Measurements from ENCODE around the gene TST. TPM values are rescaled to one million over a fixed set of nuclear protein-coding genes. Genes with fewer than 3 reads are reported as not detected.
A peak's percentile ranks its signal among the peaks of the same experiment; 100 is the strongest.

The TST gene
- polyA plus RNA-seq, 2 of the 4 experiments (the other 2 are of a cell fraction) = 43.2 to 50.1 TPM

DNA sequence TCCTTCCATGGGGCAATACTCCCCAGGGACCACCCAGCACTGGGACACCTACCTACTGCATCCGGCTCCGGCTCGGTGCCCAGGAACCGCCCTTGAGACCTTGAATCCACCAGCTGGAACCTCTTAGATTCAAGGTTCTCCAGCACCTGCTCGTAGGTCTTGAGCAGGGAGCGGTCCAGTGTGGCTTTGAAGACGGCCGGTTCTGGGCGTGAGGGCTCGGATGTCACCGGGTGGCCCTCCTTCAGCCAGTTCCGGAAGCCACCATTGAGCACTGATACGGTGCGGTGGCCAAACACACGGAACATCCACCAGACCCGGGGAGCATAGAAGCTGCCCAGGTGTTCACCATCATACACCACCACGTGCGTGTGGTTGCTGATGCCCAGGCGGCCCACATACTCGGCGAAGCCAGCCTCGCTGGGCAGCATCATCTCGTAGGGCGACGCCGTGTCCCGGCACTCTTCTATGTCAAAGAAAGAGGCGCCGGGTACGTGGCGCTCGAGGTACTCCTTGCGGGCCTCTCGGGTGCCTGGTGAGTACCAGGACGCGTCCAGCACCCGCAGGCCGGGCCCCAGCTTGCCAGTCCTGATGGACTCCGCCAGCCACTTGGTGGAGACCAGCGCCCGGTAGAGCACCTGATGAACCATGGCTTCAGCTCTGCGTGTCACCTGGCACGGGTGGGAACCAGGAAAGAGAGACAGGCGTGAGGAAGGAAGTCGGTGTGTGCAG lies 997 bp downstream of the TST start:
- H3K9me3 ChIP-seq = no peaks in the 10 kb centered on the region
- TF ChIP-seq CBX8 (IDR thresholded peaks at IDR 0.05) (no peak), CEBPB (IDR thresholded peaks at IDR 0.05) (no peak), CHD2 (IDR thresholded peaks at IDR 0.05; ENCODE audit: low read length, partially characterized antibody) (no peak), ZC3H11A (IDR thresholded peaks at IDR 0.05) (no peak), CHD4 (IDR thresholded peaks at IDR 0.05; ENCODE audit: borderline replicate concordance) (no peak)
- TF ChIP-seq, protein P1, sequence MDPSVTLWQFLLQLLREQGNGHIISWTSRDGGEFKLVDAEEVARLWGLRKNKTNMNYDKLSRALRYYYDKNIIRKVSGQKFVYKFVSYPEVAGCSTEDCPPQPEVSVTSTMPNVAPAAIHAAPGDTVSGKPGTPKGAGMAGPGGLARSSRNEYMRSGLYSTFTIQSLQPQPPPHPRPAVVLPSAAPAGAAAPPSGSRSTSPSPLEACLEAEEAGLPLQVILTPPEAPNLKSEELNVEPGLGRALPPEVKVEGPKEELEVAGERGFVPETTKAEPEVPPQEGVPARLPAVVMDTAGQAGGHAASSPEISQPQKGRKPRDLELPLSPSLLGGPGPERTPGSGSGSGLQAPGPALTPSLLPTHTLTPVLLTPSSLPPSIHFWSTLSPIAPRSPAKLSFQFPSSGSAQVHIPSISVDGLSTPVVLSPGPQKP (IDR thresholded peaks at IDR 0.05; ENCODE audit: low read depth, low read length) = no peak
- FAIRE-seq (no peak), DNase-seq (ENCODE audit: low read depth in 1 of 2, low spot score in 1 of 2) (no peak), ATAC-seq (no peak)
- ChIA-PET CTCF (interaction anchor here (0.9 to 9.0 kb wide), 6 partner anchors 8 to 156 kb away, joined by 3 to 79 read pairs (median 17); no protein-coding TSS in a partner anchor), POLR2A (interaction anchor here (1.0 to 3.3 kb wide), 3 partner anchors 10 to 144 kb away, joined by 3 to 15 read pairs (median 4); no protein-coding TSS in a partner anchor)
- H3K4me2 ChIP-seq = peak overlapping the region; percentile 71
- WGBS (ENCODE audit: missing lambda C conversion rate) = 45% methylated on average over 4 of the region's 45 CpGs
- H3K4me1 ChIP-seq = peaks cover 45% of the 10 kb centered on the region
- peak overlapping the region; percentile 98 for H3K4me3 ChIP-seq
- peak overlapping the region; percentile 99 to 100 for H3K27ac ChIP-seq

- ATAC-seq (no peak), FAIRE-seq (no peak), DNase-seq (ENCODE audit: low read depth in 1 of 2, low spot score in 1 of 2) (no peak)
- Histone ChIP-seq H3K9me3 (no peaks in the 10 kb centered on the region), H3K4me1 (peaks cover 39% of the 10 kb centered on the region), H3K4me2 (peak overlapping the region; percentile 71), H3K4me3 (no peak overlapping the region), H3K27ac (peak overlapping the region in 1 of 2 experiments; percentile 99; a peak in 2 of 6 replicates)
- WGBS (ENCODE audit: missing lambda C conversion rate) = 97% methylated on average over 4 of the region's 10 CpGs
- TF ChIP-seq, protein P2, sequence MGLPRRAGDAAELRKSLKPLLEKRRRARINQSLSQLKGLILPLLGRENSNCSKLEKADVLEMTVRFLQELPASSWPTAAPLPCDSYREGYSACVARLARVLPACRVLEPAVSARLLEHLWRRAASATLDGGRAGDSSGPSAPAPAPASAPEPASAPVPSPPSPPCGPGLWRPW (IDR thresholded peaks at IDR 0.05) = no peak
- CTCF ChIA-PET = interaction anchor here (0.5 to 9.0 kb wide), 6 partner anchors 7 to 1640 kb away, joined by 3 to 79 read pairs (median 9); no protein-coding TSS in a partner anchor
- POLR2A ChIA-PET = no interaction called here
Measured at GRCh38 chr22:37017356-37017755, 1.9 kb downstream of the TST start.

DNA sequence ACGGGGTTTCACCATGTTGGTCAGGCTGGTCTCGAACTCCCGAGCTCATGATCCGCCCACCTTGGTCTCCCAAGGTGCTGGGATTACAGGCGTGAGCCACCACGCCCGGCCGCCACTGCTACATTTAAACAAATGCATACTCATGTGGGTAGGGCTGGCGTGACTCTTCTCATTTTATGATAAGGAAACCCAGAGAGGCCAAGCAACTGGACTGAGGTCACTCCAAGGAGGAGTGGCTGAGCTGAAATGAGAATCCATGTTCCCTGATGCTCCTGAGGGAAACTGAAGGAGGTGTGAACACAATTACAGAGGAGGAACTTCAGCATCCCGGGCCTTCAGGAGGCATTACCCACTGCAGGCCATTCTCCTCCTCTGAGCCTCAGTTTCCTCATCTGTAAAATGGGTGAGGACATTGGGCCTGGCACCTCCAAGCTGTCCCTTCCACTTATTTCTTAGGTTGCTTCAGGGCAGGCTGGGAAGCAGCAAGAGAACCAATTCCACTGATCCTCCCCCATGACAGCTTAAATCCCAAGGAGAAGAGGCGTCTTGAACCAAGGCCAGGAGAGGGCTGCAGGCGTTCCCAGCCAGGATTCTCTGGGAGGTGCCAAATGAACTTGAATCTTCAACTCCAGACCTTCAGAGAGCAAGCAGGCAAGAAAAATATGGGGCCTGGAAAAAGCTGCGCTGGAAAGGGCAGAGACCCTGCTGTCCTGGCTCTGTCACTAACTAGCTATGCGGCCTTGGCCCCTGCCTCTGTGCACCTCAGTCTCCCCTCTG lies 2.9 kb downstream of the TST start:
- DNase-seq (ENCODE audit: low read depth in 1 of 2, low spot score in 1 of 2) = no peak
- Histone ChIP-seq H3K27ac (no peak overlapping the region), H3K4me3 (no peak overlapping the region), H3K4me2 (no peak overlapping the region), H3K9me3 (no peaks in the 10 kb centered on the region), H3K4me1 (peaks cover 34% of the 10 kb centered on the region)
- 84% methylated on average over 5 of the region's 14 CpGs for WGBS (ENCODE audit: missing lambda C conversion rate)
- TF ChIP-seq EP300 (IDR thresholded peaks at IDR 0.05) (no peak), POLR2A (IDR thresholded peaks at IDR 0.05; ENCODE audit: low read length) (no peak), ZFP36 (IDR thresholded peaks at IDR 0.05; ENCODE audit: borderline replicate concordance, partially characterized antibody) (no peak), HMGXB4 (CRISPR knock-in tag; IDR thresholded peaks at IDR 0.05; ENCODE audit: borderline replicate concordance) (no peak), HOXA7 (CRISPR knock-in tag; IDR thresholded peaks at IDR 0.05) (no peak), NFE2L2 (conservative IDR thresholded peaks at IDR 0.05; ENCODE audit: low read length) (no peak), BHLHE40 (IDR thresholded peaks at IDR 0.05; ENCODE audit: low read depth, low read length) (no peak), CBX8 (IDR thresholded peaks at IDR 0.05) (no peak), RNF2 (IDR thresholded peaks at IDR 0.05; ENCODE audit: borderline replicate concordance, low read depth) (no peak), CBX2 (IDR thresholded peaks at IDR 0.05; ENCODE audit: borderline replicate concordance, low read depth) (no peak), RFX5 (IDR thresholded peaks at IDR 0.05) (no peak), EHMT2 (IDR thresholded peaks at IDR 0.05; ENCODE audit: low read depth) (no peak), RARB (CRISPR knock-in tag; IDR thresholded peaks at IDR 0.05) (no peak), POLR2AphosphoS2 (conservative IDR thresholded peaks at IDR 0.05; ENCODE audit: low read length) (no peak), JUNB (IDR thresholded peaks at IDR 0.05) (no peak), CHD4 (IDR thresholded peaks at IDR 0.05; ENCODE audit: borderline replicate concordance) (no peak)
- TF ChIP-seq, protein P2 (IDR thresholded peaks at IDR 0.05) = no peak
- TF ChIP-seq, protein P3, sequence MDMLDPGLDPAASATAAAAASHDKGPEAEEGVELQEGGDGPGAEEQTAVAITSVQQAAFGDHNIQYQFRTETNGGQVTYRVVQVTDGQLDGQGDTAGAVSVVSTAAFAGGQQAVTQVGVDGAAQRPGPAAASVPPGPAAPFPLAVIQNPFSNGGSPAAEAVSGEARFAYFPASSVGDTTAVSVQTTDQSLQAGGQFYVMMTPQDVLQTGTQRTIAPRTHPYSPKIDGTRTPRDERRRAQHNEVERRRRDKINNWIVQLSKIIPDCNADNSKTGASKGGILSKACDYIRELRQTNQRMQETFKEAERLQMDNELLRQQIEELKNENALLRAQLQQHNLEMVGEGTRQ (IDR thresholded peaks at IDR 0.05) = no peak
- TF ChIP-seq, protein P4, sequence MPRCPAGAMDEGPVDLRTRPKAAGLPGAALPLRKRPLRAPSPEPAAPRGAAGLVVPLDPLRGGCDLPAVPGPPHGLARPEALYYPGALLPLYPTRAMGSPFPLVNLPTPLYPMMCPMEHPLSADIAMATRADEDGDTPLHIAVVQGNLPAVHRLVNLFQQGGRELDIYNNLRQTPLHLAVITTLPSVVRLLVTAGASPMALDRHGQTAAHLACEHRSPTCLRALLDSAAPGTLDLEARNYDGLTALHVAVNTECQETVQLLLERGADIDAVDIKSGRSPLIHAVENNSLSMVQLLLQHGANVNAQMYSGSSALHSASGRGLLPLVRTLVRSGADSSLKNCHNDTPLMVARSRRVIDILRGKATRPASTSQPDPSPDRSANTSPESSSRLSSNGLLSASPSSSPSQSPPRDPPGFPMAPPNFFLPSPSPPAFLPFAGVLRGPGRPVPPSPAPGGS (IDR thresholded peaks at IDR 0.05) = no peak
- TF ChIP-seq, protein P1 (IDR thresholded peaks at IDR 0.05; ENCODE audit: low read depth, low read length) = no peak
- no peak for FAIRE-seq
- ATAC-seq = no peak
- POLR2A ChIA-PET = interaction anchor here (0.7 kb wide), 1 partner anchor 1992 kb away, joined by 6 read pairs; no protein-coding TSS in a partner anchor
- CTCF ChIA-PET = interaction anchor here (0.5 to 9.0 kb wide), 5 partner anchors 15 to 1639 kb away, joined by 3 to 77 read pairs (median 7); no protein-coding TSS in a partner anchor
